Liver (tissue), 9 donors: ENCODE data around the gene KDELR3. TPM values are rescaled to one million over a fixed set of nuclear protein-coding genes. Genes with fewer than 3 reads are reported as not detected.

Experiments used
- DNase-seq: peaks from one replicate; pipeline ENCODE4 v3.0.0-alpha.2; 2017; ENCODE audit warnings: low spot score
- H3K27ac ChIP-seq, 2 donors: one replicate each; pipeline ENCODE4 v1.7.0; 2013; ENCODE audit warnings: inconsistent platforms in 2 of 2, low read length in 2 of 2, control low read depth in 1 of 2, low read depth in 1 of 2, mild to moderate bottlenecking in 1 of 2
- H3K27me3 ChIP-seq, 4 donors: one replicate each; pipeline versions ENCODE4 v1.6.1 to v1.7.0; 2013; ENCODE audit warnings: low read length in 3 of 4, inconsistent platforms in 1 of 4, mild to moderate bottlenecking in 1 of 4, moderate library complexity in 1 of 4; ENCODE audit not compliant: control insufficient read depth in 4 of 4, insufficient read depth in 4 of 4
- H3K36me3 ChIP-seq, 4 donors: one replicate each; pipeline versions ENCODE4 v1.6.1 to v1.7.0; 2013; ENCODE audit warnings: low read length in 3 of 4, mild to moderate bottlenecking in 3 of 4, low read depth in 1 of 4, moderate library complexity in 1 of 4; ENCODE audit not compliant: control insufficient read depth in 4 of 4, insufficient read depth in 3 of 4
- H3K4me1 ChIP-seq, 4 donors: one replicate each; pipeline versions ENCODE4 v1.6.1 to v1.7.0; 2013; ENCODE audit warnings: low read length in 3 of 4, mild to moderate bottlenecking in 3 of 4, moderate library complexity in 1 of 4; ENCODE audit not compliant: control insufficient read depth in 4 of 4, insufficient read depth in 4 of 4
- H3K4me3 ChIP-seq, 3 donors: one replicate each; pipeline versions ENCODE4 v1.6.1 to v1.7.0; 2013; ENCODE audit warnings: low read length in 3 of 3, control low read depth in 1 of 3, low read depth in 1 of 3, mild to moderate bottlenecking in 1 of 3
- H3K9ac ChIP-seq, 2 donors: one replicate each; pipeline ENCODE4 v1.7.0; 2013; ENCODE audit warnings: low read length in 2 of 2, mild to moderate bottlenecking in 2 of 2, moderate library complexity in 2 of 2, control low read depth in 1 of 2, low read depth in 1 of 2
- H3K9me3 ChIP-seq, 4 donors: one replicate each; pipeline versions ENCODE4 v1.6.1 to v1.7.0; 2013; ENCODE audit warnings: low read length in 3 of 4; ENCODE audit not compliant: control insufficient read depth in 4 of 4
- FOXA2 ChIP-seq: IDR thresholded peaks from 2 replicates; pipeline ENCODE4 v1.6.1; 2016; ENCODE audit warnings: antibody characterized with exemption
- HNF4G ChIP-seq: IDR thresholded peaks from 2 replicates; pipeline ENCODE4 v1.6.1; 2016; ENCODE audit warnings: antibody characterized with exemption
- YY1 ChIP-seq: IDR thresholded peaks from 2 replicates; pipeline ENCODE4 v1.6.1; 2016; ENCODE audit warnings: antibody characterized with exemption, mild to moderate bottlenecking
- WGBS: extraction: QIAGEN DNeasy Blood & Tissue Kit; methylation state at CpG from one replicate; pipeline ENCODE4 v1.1.7; 2013; 5-methylcytosine and 5-hydroxymethylcytosine counted together
- polyA plus RNA-seq, 2 donors: library from polyadenylated mRNA; stranded (reverse) in 1 of 2; unstranded in 1 of 2; fragments of 200-250 nt in 1 of 2; fragments of >200 nt in 1 of 2; fragmentation: Nextera tagmentation in 1 of 2; extraction: Ambion mirVana in 1 of 2; gene quantifications; one replicate each; pipeline versions ENCODE4 v1.2.1 to v1.2.3, GENCODE V29; 2013 to 2015
- total RNA-seq, 2 donors: library from RNA; depleted of rRNA; stranded (reverse); fragments of >200 nt; gene quantifications; one replicate each; pipeline ENCODE4 v1.2.3, GENCODE V29; 2014
- donor health status: healthy.
- donor health status: healthy.
- donor health status: healthy.
- donor health status: healthy.
- donor health status: healthy.

KDELR3 gene
- total and polyA plus RNA-seq, 4 donors: 3.5 to 12.8 (median 9.5) TPM

- Histone ChIP-seq H3K4me3 (no peak overlapping the region), H3K9ac (no peak overlapping the region), H3K36me3 (no peaks in the 10 kb centered on the region), H3K27me3 (no peaks in the 10 kb centered on the region), H3K4me1 (no peaks in the 10 kb centered on the region), H3K27ac (no peak overlapping the region), H3K9me3 (no peaks in the 10 kb centered on the region)
- TF ChIP-seq FOXA2: no peak
- TF ChIP-seq HNF4G: no peak
- TF ChIP-seq YY1: no peak
- 96% methylated on average over 4 of the region's 4 CpGs for WGBS
- DNase-seq: no peak
Observed at GRCh38 chr22:38531251-38531938, 63.5 kb downstream of the KDELR3 start.

Other genes with a start within 250 kb of the KDELR3 start
- 10 to 100 TPM in 1 of 2 donors, 1 to 10 TPM in 1; 9.1 to 12.6 TPM for gene TMEM184B, start 195.1 kb upstream of the KDELR3 start, total RNA-seq
- 10 to 100 TPM in 1 of 2 donors, 1 to 10 TPM in 1; 7.5 to 10.8 TPM for gene TMEM184B, start 195.1 kb upstream of the KDELR3 start, polyA plus RNA-seq
- gene CSNK1E, start 150.7 kb upstream of the KDELR3 start, total RNA-seq: 10 to 100 TPM; 11.4 to 27.4 TPM
- gene CSNK1E, start 150.7 kb upstream of the KDELR3 start, polyA plus RNA-seq: 10 to 100 TPM in 1 of 2 donors, 1 to 10 TPM in 1; 8.4 to 16.0 TPM
- under 1 TPM in 1 of 2 donors, not detected in 1; 0.05 TPM for gene KCNJ4, start 12.9 kb upstream of the KDELR3 start, total RNA-seq
- gene KCNJ4, start 12.9 kb upstream of the KDELR3 start, polyA plus RNA-seq: not detected
- gene DDX17, start 38.2 kb downstream of the KDELR3 start, total RNA-seq: 100 to 1,000 TPM; 279 to 451 TPM
- 10 to 100 TPM; 46.3 to 67.3 TPM for gene DDX17, start 38.2 kb downstream of the KDELR3 start, polyA plus RNA-seq
- 1 to 10 TPM in 1 of 2 donors, under 1 TPM in 1; 0.25 to 6.8 TPM for gene DMC1, start 102.1 kb downstream of the KDELR3 start, total RNA-seq
- gene DMC1, start 102.1 kb downstream of the KDELR3 start, polyA plus RNA-seq: 1 to 10 TPM in 1 of 2 donors, not detected in 1; 1.1 TPM
- gene FAM227A, start 188.3 kb downstream of the KDELR3 start, total RNA-seq: under 1 TPM; 0.05 to 0.42 TPM
- under 1 TPM; 0.01 to 0.03 TPM for gene FAM227A, start 188.3 kb downstream of the KDELR3 start, polyA plus RNA-seq
- 1 to 10 TPM; 6.3 to 8.6 TPM for gene CBY1, start 188.5 kb downstream of the KDELR3 start, total RNA-seq
- 10 to 100 TPM in 1 of 2 donors, 1 to 10 TPM in 1; 9.3 to 14.9 TPM for gene CBY1, start 188.5 kb downstream of the KDELR3 start, polyA plus RNA-seq
- 10 to 100 TPM; 20.2 to 20.8 TPM for gene TOMM22, start 213.9 kb downstream of the KDELR3 start, total RNA-seq
- gene TOMM22, start 213.9 kb downstream of the KDELR3 start, polyA plus RNA-seq: 10 to 100 TPM; 21.9 to 44.3 TPM
- 10 to 100 TPM; 15.6 to 20.6 TPM for gene JOSD1, start 232.8 kb downstream of the KDELR3 start, total RNA-seq
- 10 to 100 TPM in 1 of 2 donors, 1 to 10 TPM in 1; 3.4 to 13.8 TPM for gene JOSD1, start 232.8 kb downstream of the KDELR3 start, polyA plus RNA-seq
- 10 to 100 TPM; 24.3 to 56.3 TPM for gene GTPBP1, start 237.8 kb downstream of the KDELR3 start, total RNA-seq
- 1 to 10 TPM; 5.3 to 7.8 TPM for gene GTPBP1, start 237.8 kb downstream of the KDELR3 start, polyA plus RNA-seq